Hepatocyte (in vitro differentiated cells): ENCODE results near the gene SEL1L2.

Source experiments
- CTCF ChIP-seq: fragments of 200-600 bp; sonication (generic); IDR thresholded peaks from 2 replicates; pipeline ENCODE4 v1.5.1; 2016; ENCODE audit warnings: antibody characterized with exemption, mild to moderate bottlenecking; ENCODE audit not compliant: poor library complexity
- EZH2 ChIP-seq: fragments of 200-600 bp; sonication (generic); IDR thresholded peaks from 2 replicates; pipeline ENCODE4 v1.6.1; 2016; ENCODE audit warnings: antibody characterized with exemption, mild to moderate bottlenecking, borderline replicate concordance
- EZH2phosphoT487 ChIP-seq: fragments of 200-600 bp; sonication (generic); IDR thresholded peaks from one replicate; pipeline ENCODE4 v1.6.1; 2018; ENCODE audit warnings: antibody characterized with exemption, mild to moderate bottlenecking, low read depth, moderate library complexity; ENCODE audit not compliant: unreplicated experiment, severe bottlenecking

- TF ChIP-seq EZH2 (no peak), EZH2phosphoT487 (no peak), CTCF (no peak)
Observed at GRCh38 chr20:13909067-13909466, 81.3 kb downstream of the SEL1L2 start.
